H1 (cell line): Measurements from ENCODE around the gene KHSRP. TPM values are rescaled to one million over a fixed set of nuclear protein-coding genes. Genes with fewer than 3 reads are reported as not detected.

Source experiments
- CTCF ChIA-PET: fragments of 300-600 bp; sonication (Branson Sonifier 250); formaldehyde crosslinking; loops from one replicate; lab custom pipeline; 2021; ENCODE audit not compliant: partially characterized antibody; lab: Charles Lee
- POLR2A ChIA-PET: fragments of 300-600 bp; sonication (Branson Sonifier 250); formaldehyde crosslinking; loops from one replicate; lab custom pipeline; 2021; ENCODE audit warnings: inconsistent platforms; ENCODE audit not compliant: partially characterized antibody; lab: Charles Lee
- DNase-seq, 2 experiments: peaks; one replicate each; pipeline versions ENCODE4 v3.0.0 to v3.0.0-alpha.2; 2010 to 2022; ENCODE audit warnings: low spot score in 2 of 2, low read depth in 1 of 2, mixed read lengths in 1 of 2
- FAIRE-seq: peaks from 2 replicates; lab custom pipeline; 2011; peaks lifted over from hg19 to GRCh38; lab: Jason Lieb, UNC
- H2AFZ ChIP-seq: 2 replicates; pipeline ENCODE4 v1.8.1; 2012; ENCODE audit warnings: low read length, inconsistent platforms
- H2AK5ac ChIP-seq: 2 replicates; pipeline ENCODE4 v1.6.1; 2013; ENCODE audit warnings: low read depth, low read length
- H2BK120ac ChIP-seq: replicated peaks from 2 replicates; pipeline ENCODE3; 2013; ENCODE audit warnings: low read depth, low read length, inconsistent platforms
- H2BK12ac ChIP-seq: 2 replicates; pipeline ENCODE4 v1.6.1; 2013; ENCODE audit warnings: low read depth, low read length
- H2BK15ac ChIP-seq: 2 replicates; pipeline ENCODE4 v1.6.1; 2013; ENCODE audit warnings: low read length
- H2BK20ac ChIP-seq: 2 replicates; pipeline ENCODE4 v1.6.1; 2013; ENCODE audit warnings: low read length
- H2BK5ac ChIP-seq: 2 replicates; pipeline ENCODE4 v1.6.1; 2013; ENCODE audit warnings: low read depth, low read length
- H3K14ac ChIP-seq: 2 replicates; pipeline ENCODE4 v1.6.1; 2013; ENCODE audit warnings: inconsistent platforms; ENCODE audit not compliant: insufficient read length
- H3K18ac ChIP-seq: 2 replicates; pipeline ENCODE4 v1.6.1; 2013; ENCODE audit warnings: low read length; ENCODE audit errors: extremely low read depth
- H3K23ac ChIP-seq: 2 replicates; pipeline ENCODE4 v1.6.1; 2013; ENCODE audit warnings: inconsistent platforms; ENCODE audit not compliant: insufficient read length
- H3K23me2 ChIP-seq: 2 replicates; pipeline ENCODE4 v1.6.1; 2013; ENCODE audit warnings: low read depth, low read length
- H3K27ac ChIP-seq: 2 replicates; pipeline ENCODE4 v1.6.1; 2011; ENCODE audit warnings: low read depth, low read length, inconsistent platforms
- H3K27me3 ChIP-seq, 4 experiments: replicated peaks in 1 of 4; 1 replicate in 1 of 4; 2 replicates in 3 of 4; pipeline versions ENCODE4 v1.6.1 to v1.8.1; 2011 to 2013; ENCODE audit warnings: low read length in 3 of 4, mild to moderate bottlenecking in 3 of 4, inconsistent platforms in 2 of 4, mixed read lengths in 2 of 4, moderate library complexity in 1 of 4; ENCODE audit not compliant: control insufficient read depth in 3 of 4, insufficient read depth in 3 of 4; ENCODE audit errors: extremely low read depth in 1 of 4
- H3K36me3 ChIP-seq, 4 experiments: 2 replicates each; pipeline versions ENCODE4 v1.6.1 to v1.8.1; 2011 to 2013; ENCODE audit warnings: mild to moderate bottlenecking in 4 of 4, low read length in 3 of 4, moderate library complexity in 2 of 4, control low read depth in 1 of 4, inconsistent platforms in 1 of 4; ENCODE audit not compliant: insufficient read depth in 4 of 4, control insufficient read depth in 2 of 4
- H3K4ac ChIP-seq: replicated peaks from 2 replicates; pipeline ENCODE3; 2013; ENCODE audit warnings: low read length, low read depth, mixed read lengths, inconsistent platforms; ENCODE audit not compliant: insufficient read length
- H3K4me1 ChIP-seq, 4 experiments: replicated peaks in 1 of 4; 1 replicate in 1 of 4; 2 replicates in 3 of 4; pipeline versions ENCODE4 v1.6.1 to v1.8.1; 2011 to 2013; ENCODE audit warnings: low read length in 3 of 4, inconsistent platforms in 2 of 4, mixed read lengths in 1 of 4; ENCODE audit not compliant: insufficient read depth in 4 of 4, control insufficient read depth in 3 of 4
- H3K4me2 ChIP-seq, 2 experiments: 2 replicates each; pipeline versions ENCODE4 v1.6.1 to v1.8.1; 2011 to 2013; ENCODE audit warnings: low read depth in 2 of 2, low read length in 2 of 2, control low read depth in 1 of 2, inconsistent platforms in 1 of 2, mild to moderate bottlenecking in 1 of 2; ENCODE audit not compliant: insufficient read depth in 1 of 2
- H3K4me3 ChIP-seq, 4 experiments: fragments of 200-600, 300-600 bp in 1 of 4; sonication (generic), shearing (Covaris generic), sonication (Bioruptor Twin) in 1 of 4; 2 replicates each; pipeline versions ENCODE4 v1.5.1 to v1.8.1; 2011 to 2016; ENCODE audit warnings: low read length in 4 of 4, low read depth in 3 of 4, control low read depth in 2 of 4, inconsistent platforms in 2 of 4, mild to moderate bottlenecking in 2 of 4, mixed read lengths in 1 of 4, moderate library complexity in 1 of 4; ENCODE audit not compliant: insufficient read depth in 2 of 4; ENCODE audit errors: extremely low read depth in 1 of 4
- H3K56ac ChIP-seq: replicated peaks from 2 replicates; pipeline ENCODE3; 2013; ENCODE audit warnings: low read depth, mild to moderate bottlenecking, mixed read lengths, low read length, inconsistent platforms; ENCODE audit not compliant: insufficient read length
- H3K79me1 ChIP-seq: 2 replicates; pipeline ENCODE4 v1.6.1; 2013; ENCODE audit warnings: low read depth, low read length, control low read depth
- H3K79me2 ChIP-seq, 2 experiments: 2 replicates each; pipeline versions ENCODE4 v1.6.1 to v1.8.1; 2012 to 2013; ENCODE audit warnings: low read length in 2 of 2, mild to moderate bottlenecking in 2 of 2, inconsistent platforms in 1 of 2; ENCODE audit not compliant: insufficient read depth in 2 of 2, control insufficient read depth in 1 of 2
- H3K9ac ChIP-seq, 4 experiments: replicated peaks in 1 of 4; 1 replicate in 1 of 4; 2 replicates in 3 of 4; pipeline versions ENCODE4 v1.6.1 to v1.8.1; 2011 to 2013; ENCODE audit warnings: low read depth in 3 of 4, low read length in 3 of 4, control low read depth in 2 of 4, mild to moderate bottlenecking in 2 of 4, moderate library complexity in 2 of 4, inconsistent platforms in 1 of 4; ENCODE audit errors: extremely low read depth in 1 of 4
- H3K9me3 ChIP-seq, 2 experiments: 2 replicates each; pipeline versions ENCODE4 v1.6.1 to v1.8.1; 2012 to 2013; ENCODE audit warnings: mild to moderate bottlenecking in 2 of 2, moderate library complexity in 2 of 2, control low read depth in 1 of 2, inconsistent platforms in 1 of 2, low read depth in 1 of 2, low read length in 1 of 2, mixed read lengths in 1 of 2; ENCODE audit not compliant: insufficient read depth in 2 of 2
- H4K20me1 ChIP-seq, 2 experiments: replicated peaks in 1 of 2; 2 replicates each; pipeline versions ENCODE3 to v1.8.1; 2011 to 2013; ENCODE audit warnings: inconsistent platforms in 2 of 2, low read length in 2 of 2, mild to moderate bottlenecking in 1 of 2; ENCODE audit not compliant: insufficient read depth in 2 of 2, control insufficient read depth in 1 of 2
- H4K5ac ChIP-seq: 2 replicates; pipeline ENCODE4 v1.6.1; 2013; ENCODE audit warnings: low read length, low read depth, mixed read lengths, inconsistent platforms; ENCODE audit not compliant: insufficient read length
- H4K8ac ChIP-seq: 2 replicates; pipeline ENCODE4 v1.8.0; 2013; ENCODE audit warnings: mild to moderate bottlenecking, moderate library complexity, low read length, inconsistent platforms; ENCODE audit not compliant: insufficient read depth; ENCODE audit errors: extremely low read depth
- H4K91ac ChIP-seq: replicated peaks from 2 replicates; pipeline ENCODE3; 2013; ENCODE audit warnings: low read length, mixed read lengths, inconsistent platforms; ENCODE audit not compliant: insufficient read length
- GABPA ChIP-seq: IDR thresholded peaks from 2 replicates; pipeline ENCODE4 v1.6.1; 2011; ENCODE audit warnings: mild to moderate bottlenecking, low read length, moderate library complexity, borderline replicate concordance; ENCODE audit not compliant: insufficient read depth
- JUND ChIP-seq: IDR thresholded peaks from 2 replicates; pipeline ENCODE4 v1.6.1; 2011; ENCODE audit warnings: mild to moderate bottlenecking, improper control_type of control experiment, low read length
- MAFK ChIP-seq: IDR thresholded peaks from 2 replicates; pipeline ENCODE4 v1.6.1; 2012; ENCODE audit warnings: low read depth, mild to moderate bottlenecking, improper control_type of control experiment, low read length
- POU5F1 ChIP-seq: IDR thresholded peaks from 2 replicates; pipeline ENCODE4 v1.6.1; 2011; ENCODE audit warnings: low read depth, mild to moderate bottlenecking, low read length, moderate library complexity
- SIRT6 ChIP-seq: IDR thresholded peaks from one replicate; pipeline ENCODE4 v1.7.1; 2012; ENCODE audit warnings: low read length, inconsistent platforms
- SP4 ChIP-seq: IDR thresholded peaks from 2 replicates; pipeline ENCODE4 v1.6.1; 2012; ENCODE audit warnings: low read length, inconsistent platforms
- USF2 ChIP-seq: IDR thresholded peaks from 2 replicates; pipeline ENCODE4 v1.6.1; 2011; ENCODE audit warnings: low read length, improper control_type of control experiment
- WGBS, 2 experiments: shearing (Covaris generic) in 1 of 2; methylation state at CpG; one replicate each; pipeline versions ENCODE4 v1.1.6 to v1.1.7; 2013 to 2015; ENCODE audit warnings: low lambda C conversion rate in 2 of 2, mixed read lengths in 2 of 2, inconsistent platforms in 1 of 2, low coverage in 1 of 2, missing lambda C conversion rate in 1 of 2; ENCODE audit not compliant: insufficient replicate concordance in 2 of 2, insufficient coverage in 1 of 2, insufficient read length in 1 of 2; ENCODE audit errors: extremely low coverage in 1 of 2, missing lambda C conversion rate in 1 of 2; 5-methylcytosine and 5-hydroxymethylcytosine counted together
- polyA plus RNA-seq, 7 experiments: library from polyadenylated mRNA; depleted of rRNA in 3 of 7; stranded (reverse) in 5 of 7; unstranded in 2 of 7; fragments of >200 nt in 5 of 7; fragments of 200-250 nt in 2 of 7; gene quantifications; 1 replicate in 5 of 7; 2 replicates in 1 of 7; 4 replicates in 1 of 7; pipeline versions ENCODE4 v1.2.1 to v1.2.3, GENCODE V29; 2011 to 2013; ENCODE audit warnings: missing spikeins in 2 of 7, mixed read lengths in 2 of 7
- total RNA-seq: library from RNA; stranded (reverse); fragmentation: NEBNext Ultra II Directional; extraction: Animal tissue kit (Norgen Biotek cat#: 25700); gene quantifications from 2 replicates; pipeline ENCODE4 v1.2.1, GENCODE V29; 2021
- TF ChIP-seq, protein P1 (sequence below), 3 experiments: IDR thresholded peaks; 1 replicate in 2 of 3; 2 replicates in 1 of 3; pipeline versions ENCODE4 v1.5.1 to v1.6.1; 2011; ENCODE audit warnings: low read length in 3 of 3, mild to moderate bottlenecking in 3 of 3, inconsistent platforms in 2 of 3, low read depth in 1 of 3, moderate library complexity in 1 of 3; ENCODE audit not compliant: insufficient read depth in 1 of 3; ENCODE audit errors: control extremely low read depth in 1 of 3

Gene KHSRP
- total and polyA plus RNA-seq, 2 of the 8 experiments (the other 6 are each of a cell fraction or from before 2014, with no cell fraction given), result 143 to 573 TPM

- no peaks in the 10 kb centered on the region for H3K27me3 ChIP-seq
- H3K4me2 ChIP-seq, result no peak overlapping the region
- H3K18ac ChIP-seq, result no peak overlapping the region
- no peak overlapping the region for H2BK15ac ChIP-seq
- ChIA-PET CTCF (interaction anchor here (0.9 kb wide), 1 partner anchor 13 kb away, joined by 5 read pairs; no protein-coding TSS in a partner anchor), POLR2A (interaction anchor here (1.2 kb wide), 1 partner anchor 9 kb away, joined by 4 read pairs; no protein-coding TSS in a partner anchor)
- H4K8ac ChIP-seq, result no peak overlapping the region; the same call in 1 of the 2 replicates
- H3K27ac ChIP-seq, result no peak overlapping the region
- no peak overlapping the region for H3K4me3 ChIP-seq
- WGBS, 2 experiments, result 89% methylated on average over 7 of the region's 7 CpGs; no CpG with 5 or more reads in 1 of the 2 experiments
- H2BK20ac ChIP-seq, result no peak overlapping the region
- no peak overlapping the region for H2BK120ac ChIP-seq
- H3K9ac ChIP-seq, result no peak overlapping the region
- H3K79me1 ChIP-seq, result no peaks in the 10 kb centered on the region
- no peak overlapping the region for H3K56ac ChIP-seq
- no peak overlapping the region for H2AK5ac ChIP-seq
- no peak overlapping the region for H2BK5ac ChIP-seq
- no peak overlapping the region for H3K14ac ChIP-seq
- no peaks in the 10 kb centered on the region for H3K4me1 ChIP-seq
- no peak overlapping the region for H2BK12ac ChIP-seq
- H3K79me2 ChIP-seq, result no peaks in the 10 kb centered on the region
- no peaks in the 10 kb centered on the region for H3K23me2 ChIP-seq
- peaks cover 0 to 8% of the 10 kb centered on the region in 2 experiments; a peak in 1 of 4 replicates for H3K9me3 ChIP-seq
- DNase-seq (no peak), FAIRE-seq (no peak)
- no peak overlapping the region for H3K4ac ChIP-seq
- H2AFZ ChIP-seq, result no peak overlapping the region
- no peaks in the 10 kb centered on the region for H4K20me1 ChIP-seq
- H3K23ac ChIP-seq, result no peak overlapping the region
- H3K36me3 ChIP-seq, result peaks cover 5 to 30% (median 10%) of the 10 kb centered on the region in 4 experiments; a peak in 7 of 8 replicates
- H4K5ac ChIP-seq, result no peak overlapping the region
- no peak overlapping the region for H4K91ac ChIP-seq
- TF ChIP-seq SP4 (no peak), USF2 (no peak), MAFK (no peak), GABPA (no peak), SIRT6 (no peak), JUND (no peak), POU5F1 (no peak)
- TF ChIP-seq, protein P1, sequence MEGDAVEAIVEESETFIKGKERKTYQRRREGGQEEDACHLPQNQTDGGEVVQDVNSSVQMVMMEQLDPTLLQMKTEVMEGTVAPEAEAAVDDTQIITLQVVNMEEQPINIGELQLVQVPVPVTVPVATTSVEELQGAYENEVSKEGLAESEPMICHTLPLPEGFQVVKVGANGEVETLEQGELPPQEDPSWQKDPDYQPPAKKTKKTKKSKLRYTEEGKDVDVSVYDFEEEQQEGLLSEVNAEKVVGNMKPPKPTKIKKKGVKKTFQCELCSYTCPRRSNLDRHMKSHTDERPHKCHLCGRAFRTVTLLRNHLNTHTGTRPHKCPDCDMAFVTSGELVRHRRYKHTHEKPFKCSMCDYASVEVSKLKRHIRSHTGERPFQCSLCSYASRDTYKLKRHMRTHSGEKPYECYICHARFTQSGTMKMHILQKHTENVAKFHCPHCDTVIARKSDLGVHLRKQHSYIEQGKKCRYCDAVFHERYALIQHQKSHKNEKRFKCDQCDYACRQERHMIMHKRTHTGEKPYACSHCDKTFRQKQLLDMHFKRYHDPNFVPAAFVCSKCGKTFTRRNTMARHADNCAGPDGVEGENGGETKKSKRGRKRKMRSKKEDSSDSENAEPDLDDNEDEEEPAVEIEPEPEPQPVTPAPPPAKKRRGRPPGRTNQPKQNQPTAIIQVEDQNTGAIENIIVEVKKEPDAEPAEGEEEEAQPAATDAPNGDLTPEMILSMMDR (IDR thresholded peaks at IDR 0.05; ENCODE audit: control extremely low read depth in 1 of 3, insufficient read depth in 1 of 3, low read depth in 1 of 3, low read length in 3 of 3), result no peak
These were observed 27.1 kb upstream of the KHSRP start for GRCh38 chr19:6451583-6452222.
